GM21619 (cell line): ENCODE results near the gene FOXR1.
"Not testable (repeated sequence)": the region's sequence is repeated elsewhere in the genome, so short reads cannot be mapped to it uniquely, and the experiment has no call there.

Source experiments
- ATAC-seq: cut with Tn5 transposase; IDR thresholded peaks from one replicate; pipeline ENCODE4 v1.9.1; 2021; ENCODE audit not compliant: unreplicated experiment

Gene FOXR1

GRCh38 chr11:118991486-118992038 is 20.0 kb downstream of the FOXR1 start:
- ATAC-seq, result not testable (repeated sequence)

- ATAC-seq, result peak; percentile 8
Observed at GRCh38 chr11:118996926-118997626, 25.5 kb downstream of the FOXR1 start.

GRCh38 chr11:118997627-118998387 is 26.2 kb downstream of the FOXR1 start, which contains the start of gene CENATAC:
Gene CENATAC, plus strand, starts transcription at chr11:118998138. Its CDS starts 60 bp downstream, at chr11:118998198.
- peak; percentile 89 for ATAC-seq

GRCh38 chr11:118998388-118998717 is 26.8 kb downstream of the FOXR1 start:
- peak; percentile 10 for ATAC-seq

GRCh38 chr11:118998822-118999221 is 27.3 kb downstream of the FOXR1 start:
- ATAC-seq, result no peak

GRCh38 chr11:119000906-119001305 is 29.3 kb downstream of the FOXR1 start:
- ATAC-seq, result no peak

GRCh38 chr11:119006656-119007055 is 35.1 kb downstream of the FOXR1 start:
- ATAC-seq, result no peak

GRCh38 chr11:119011476-119012053 is 40.0 kb downstream of the FOXR1 start:
- no peak for ATAC-seq

- ATAC-seq, result no peak
Observed at GRCh38 chr11:119012629-119013170, 41.1 kb downstream of the FOXR1 start.

GRCh38 chr11:119014209-119014924 is 42.8 kb downstream of the FOXR1 start:
- ATAC-seq, result no peak

GRCh38 chr11:119015054-119015611 is 43.6 kb downstream of the FOXR1 start:
- ATAC-seq, result no peak

GRCh38 chr11:119016216-119017009 is 44.9 kb downstream of the FOXR1 start:
- ATAC-seq, result no peak

- not testable (repeated sequence) for ATAC-seq
Observed at GRCh38 chr11:119017377-119017776, 45.8 kb downstream of the FOXR1 start.

GRCh38 chr11:119018074-119018938 is 46.7 kb downstream of the FOXR1 start, which contains the start of the genes RPS25 and TRAPPC4:
Gene RPS25, minus strand, starts transcription at chr11:119018343. Its CDS starts 59 bp downstream, at chr11:119018284.
Gene TRAPPC4, plus strand, starts transcription at chr11:119018766. Its CDS starts 30 bp downstream, at chr11:119018796.
- peak; percentile 88 for ATAC-seq

GRCh38 chr11:119019996-119020395 is 48.4 kb downstream of the FOXR1 start:
- ATAC-seq, result no peak

GRCh38 chr11:119021631-119022030 is 50.1 kb downstream of the FOXR1 start:
- no peak for ATAC-seq

- no peak for ATAC-seq
Observed at GRCh38 chr11:119023741-119024140, 52.2 kb downstream of the FOXR1 start.

GRCh38 chr11:119024430-119025098 is 53.0 kb downstream of the FOXR1 start:
- ATAC-seq, result no peak
